Calu3 (cell line): ENCODE measurements around the gene RCL1. TPM values are rescaled to one million over a fixed set of nuclear protein-coding genes. Genes with fewer than 3 reads are reported as not detected.

Source experiments
- BruUV-seq: library from RNA; stranded (reverse); fragments of 400-500 nt; replicated peaks from 2 replicates; lab custom pipeline; 2021; lab: Mats Ljungman, UMichigan
- CTCF ChIA-PET: fragments of 300-600 bp; sonication (Branson Sonifier 250); formaldehyde crosslinking; loops from one replicate; lab custom pipeline; 2022; ENCODE audit warnings: antibody characterized with exemption; lab: Charles Lee
- DNase-seq: peaks from one replicate; pipeline ENCODE4 v3.0.0; 2022
- H3K27ac Mint-ChIP-seq: one replicate; pipeline ENCODE4 v1.8.0; 2022; ENCODE audit warnings: mixed read lengths; ENCODE audit not compliant: unreplicated experiment
- H3K27me3 Mint-ChIP-seq: one replicate; pipeline ENCODE4 v1.8.0; 2022; ENCODE audit warnings: mixed read lengths; ENCODE audit not compliant: unreplicated experiment
- H3K36me3 Mint-ChIP-seq: one replicate; pipeline ENCODE4 v1.8.0; 2022; ENCODE audit warnings: mild to moderate bottlenecking, moderate library complexity, mixed read lengths; ENCODE audit not compliant: insufficient read depth, unreplicated experiment
- H3K4me1 Mint-ChIP-seq: one replicate; pipeline ENCODE4 v1.8.0; 2022; ENCODE audit warnings: mild to moderate bottlenecking, low read depth, mixed read lengths; ENCODE audit not compliant: unreplicated experiment
- H3K4me3 Mint-ChIP-seq: one replicate; pipeline ENCODE4 v1.8.0; 2022; ENCODE audit warnings: mild to moderate bottlenecking, low read depth, moderate library complexity, mixed read lengths; ENCODE audit not compliant: unreplicated experiment
- H3K9me3 Mint-ChIP-seq: one replicate; pipeline ENCODE4 v1.8.0; 2022; ENCODE audit warnings: low read depth, mixed read lengths; ENCODE audit not compliant: unreplicated experiment
- intact Hi-C: fragments of 100-400 bp; cut with micrococcal nuclease; formaldehyde crosslinking; loops from one replicate; pipeline ENCODE4 v1.10.0; 2022; ENCODE audit not compliant: unreplicated experiment
- total RNA-seq: library from RNA; stranded (reverse); gene quantifications from 2 replicates; pipeline ENCODE4 v1.2.3, GENCODE V29; 2022
- TF ChIP-seq, protein P1 (sequence below): fragments of 200-600 bp; IDR thresholded peaks from one replicate; pipeline ENCODE4 v1.8.0; 2022; ENCODE audit warnings: antibody characterized with exemption; ENCODE audit not compliant: unreplicated experiment

The RCL1 gene
- total RNA-seq, 1 experiment from 2014 or later, result 21.3 TPM

DNA sequence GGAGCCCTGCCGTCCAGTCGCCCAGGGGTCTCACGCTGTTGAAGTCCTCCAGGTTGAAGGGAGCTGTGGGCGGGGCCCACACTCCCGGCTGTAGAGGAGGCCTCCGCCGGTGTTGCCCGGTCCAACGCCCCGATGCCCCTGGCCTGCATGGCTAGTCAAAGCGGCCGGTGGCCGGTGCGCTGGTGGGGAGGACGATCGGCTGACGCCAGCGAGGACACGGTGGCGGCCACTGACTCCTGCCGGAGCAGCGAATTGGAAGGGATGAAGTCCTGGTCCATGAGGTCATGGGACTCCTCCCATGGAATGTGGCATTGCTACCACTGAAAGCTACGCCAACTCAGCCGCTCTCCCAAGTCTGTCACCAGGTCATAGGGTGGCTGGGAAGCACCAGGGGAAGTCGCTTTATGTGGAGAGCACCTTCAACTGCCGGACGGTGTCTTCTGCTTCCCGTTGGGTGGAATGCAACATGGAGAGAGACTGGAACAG is 11.8 kb downstream of the RCL1 start:
- Mint-ChIP-seq H3K27me3 (no peaks in the 10 kb centered on the region), H3K9me3 (peaks cover 3% of the 10 kb centered on the region), H3K36me3 (peaks cover 4% of the 10 kb centered on the region), H3K4me3 (no peak overlapping the region), H3K4me1 (no peaks in the 10 kb centered on the region), H3K27ac (no peak overlapping the region)
- no TSS peak for BruUV-seq
- TF ChIP-seq, protein P1, sequence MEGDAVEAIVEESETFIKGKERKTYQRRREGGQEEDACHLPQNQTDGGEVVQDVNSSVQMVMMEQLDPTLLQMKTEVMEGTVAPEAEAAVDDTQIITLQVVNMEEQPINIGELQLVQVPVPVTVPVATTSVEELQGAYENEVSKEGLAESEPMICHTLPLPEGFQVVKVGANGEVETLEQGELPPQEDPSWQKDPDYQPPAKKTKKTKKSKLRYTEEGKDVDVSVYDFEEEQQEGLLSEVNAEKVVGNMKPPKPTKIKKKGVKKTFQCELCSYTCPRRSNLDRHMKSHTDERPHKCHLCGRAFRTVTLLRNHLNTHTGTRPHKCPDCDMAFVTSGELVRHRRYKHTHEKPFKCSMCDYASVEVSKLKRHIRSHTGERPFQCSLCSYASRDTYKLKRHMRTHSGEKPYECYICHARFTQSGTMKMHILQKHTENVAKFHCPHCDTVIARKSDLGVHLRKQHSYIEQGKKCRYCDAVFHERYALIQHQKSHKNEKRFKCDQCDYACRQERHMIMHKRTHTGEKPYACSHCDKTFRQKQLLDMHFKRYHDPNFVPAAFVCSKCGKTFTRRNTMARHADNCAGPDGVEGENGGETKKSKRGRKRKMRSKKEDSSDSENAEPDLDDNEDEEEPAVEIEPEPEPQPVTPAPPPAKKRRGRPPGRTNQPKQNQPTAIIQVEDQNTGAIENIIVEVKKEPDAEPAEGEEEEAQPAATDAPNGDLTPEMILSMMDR, result no peak
- no peak for DNase-seq
- intact Hi-C loops, result no loop called here
- CTCF ChIA-PET, result no interaction called here

DNA sequence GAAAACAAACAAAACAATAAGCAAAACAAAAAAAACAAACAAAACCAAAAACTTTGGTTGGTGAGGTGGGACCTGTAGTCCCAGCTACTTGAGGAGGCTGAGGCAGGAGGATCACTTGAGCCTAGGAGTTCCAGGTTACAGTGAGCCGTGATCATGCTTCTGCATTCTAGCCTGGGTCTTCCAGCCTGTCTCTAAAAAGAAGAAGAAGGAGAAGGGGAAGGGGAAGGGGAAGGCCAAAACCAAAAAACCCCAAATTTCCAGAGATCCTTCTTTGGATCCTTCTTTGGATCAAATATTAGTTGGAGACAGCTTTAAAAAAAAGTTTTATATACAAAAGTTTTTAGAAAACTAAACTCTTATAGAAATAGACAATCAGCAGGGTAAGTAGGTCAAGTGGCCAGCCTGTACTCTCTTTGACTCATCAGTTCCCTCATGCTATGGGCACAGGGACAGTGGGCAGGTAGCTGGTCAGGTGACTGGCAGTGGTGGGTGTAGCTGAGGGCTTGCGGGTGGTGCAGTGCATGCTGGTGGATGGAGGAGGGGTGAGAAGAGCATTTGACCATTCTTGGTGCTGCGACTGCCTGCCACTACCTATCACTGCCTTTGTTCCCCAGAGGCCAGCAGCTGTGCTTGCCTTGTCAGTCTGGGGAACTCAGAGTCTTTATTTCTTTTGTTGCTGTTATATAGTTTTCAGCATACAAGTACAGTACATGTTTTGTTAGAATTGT is 12.6 kb downstream of the RCL1 start:
- no peak for DNase-seq

DNA sequence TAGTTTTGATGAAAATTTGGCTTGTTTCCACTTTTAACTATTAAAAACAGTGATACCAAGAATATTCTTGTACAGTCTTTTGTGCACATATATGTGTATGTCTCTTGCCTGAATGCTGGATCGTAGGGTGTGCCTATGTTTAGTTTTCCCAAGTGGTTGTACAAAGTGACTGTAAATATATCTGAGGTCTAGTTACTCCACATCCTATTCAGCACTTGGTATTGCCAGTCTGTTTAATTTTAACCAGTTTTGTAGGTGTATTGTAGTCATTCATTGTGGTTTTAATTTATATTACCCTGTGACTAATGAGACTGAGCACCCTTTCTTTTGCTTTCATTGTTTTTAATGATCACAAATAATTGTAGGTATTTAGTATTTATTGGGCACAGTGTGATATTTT is 17.8 kb downstream of the RCL1 start:
- peaks cover 3% of the 10 kb centered on the region for H3K9me3 Mint-ChIP-seq
- TF ChIP-seq, protein P1, result no peak
- CTCF ChIA-PET, result no interaction called here
- no peak overlapping the region for H3K4me3 Mint-ChIP-seq
- intact Hi-C loops, result no loop called here
- H3K27me3 Mint-ChIP-seq, result no peaks in the 10 kb centered on the region
- BruUV-seq, result no TSS peak
- peaks cover 13% of the 10 kb centered on the region for H3K4me1 Mint-ChIP-seq
- peaks cover 4% of the 10 kb centered on the region for H3K36me3 Mint-ChIP-seq
- H3K27ac Mint-ChIP-seq, result no peak overlapping the region
- DNase-seq, result no peak

More for the DNA sequence above, 12.6 kb downstream of the RCL1 start:
- Mint-ChIP-seq H3K27ac (no peak overlapping the region), H3K4me3 (no peak overlapping the region), H3K9me3 (peaks cover 3% of the 10 kb centered on the region), H3K36me3 (peaks cover 4% of the 10 kb centered on the region), H3K27me3 (no peaks in the 10 kb centered on the region), H3K4me1 (no peaks in the 10 kb centered on the region)
- intact Hi-C loops, result no loop called here
- CTCF ChIA-PET, result no interaction called here
- BruUV-seq, result no TSS peak
- TF ChIP-seq, protein P1, result no peak

DNA sequence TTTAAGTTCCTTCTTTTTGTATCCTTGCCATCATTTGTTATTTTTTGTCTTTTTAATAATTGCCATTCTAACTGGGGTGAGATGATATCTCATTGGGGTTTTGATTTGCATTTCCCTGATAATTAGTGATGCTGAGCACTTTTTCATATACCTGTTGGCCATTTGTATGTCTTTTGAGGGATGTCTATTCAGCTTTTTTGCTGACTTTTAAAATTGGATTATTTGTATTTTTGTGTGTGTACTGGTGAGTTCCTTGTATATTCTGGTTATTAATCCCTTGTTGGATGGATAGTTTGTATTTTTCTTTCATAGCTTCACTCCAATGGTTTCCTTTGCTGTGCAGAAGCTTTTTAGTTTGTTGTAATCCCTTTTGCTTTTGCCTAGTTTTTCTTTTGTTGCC is 19.1 kb downstream of the RCL1 start:
- CTCF ChIA-PET, result no interaction called here
- no peak overlapping the region for H3K27ac Mint-ChIP-seq
- H3K9me3 Mint-ChIP-seq, result peaks cover 3% of the 10 kb centered on the region
- H3K36me3 Mint-ChIP-seq, result no peaks in the 10 kb centered on the region
- TF ChIP-seq, protein P1, result no peak
- no TSS peak for BruUV-seq
- H3K4me3 Mint-ChIP-seq, result no peak overlapping the region
- DNase-seq, result no peak
- H3K4me1 Mint-ChIP-seq, result peaks cover 21% of the 10 kb centered on the region
- intact Hi-C loops, result no loop called here
- H3K27me3 Mint-ChIP-seq, result no peaks in the 10 kb centered on the region
